GM19239 (cell line): ENCODE data around the gene RHAG.
"Not testable (repeated sequence)": the region's sequence is repeated elsewhere in the genome, so short reads cannot be mapped to it uniquely, and the experiment has no call there.

Experiments
- DNase-seq: peaks from one replicate; pipeline ENCODE4 v3.0.0; 2011; ENCODE audit warnings: low spot score; ENCODE audit not compliant: insufficient read length
- FAIRE-seq: peaks from 2 replicates; lab custom pipeline; 2011; peaks lifted over from hg19 to GRCh38; lab: Jason Lieb, UNC

RHAG gene

DNA sequence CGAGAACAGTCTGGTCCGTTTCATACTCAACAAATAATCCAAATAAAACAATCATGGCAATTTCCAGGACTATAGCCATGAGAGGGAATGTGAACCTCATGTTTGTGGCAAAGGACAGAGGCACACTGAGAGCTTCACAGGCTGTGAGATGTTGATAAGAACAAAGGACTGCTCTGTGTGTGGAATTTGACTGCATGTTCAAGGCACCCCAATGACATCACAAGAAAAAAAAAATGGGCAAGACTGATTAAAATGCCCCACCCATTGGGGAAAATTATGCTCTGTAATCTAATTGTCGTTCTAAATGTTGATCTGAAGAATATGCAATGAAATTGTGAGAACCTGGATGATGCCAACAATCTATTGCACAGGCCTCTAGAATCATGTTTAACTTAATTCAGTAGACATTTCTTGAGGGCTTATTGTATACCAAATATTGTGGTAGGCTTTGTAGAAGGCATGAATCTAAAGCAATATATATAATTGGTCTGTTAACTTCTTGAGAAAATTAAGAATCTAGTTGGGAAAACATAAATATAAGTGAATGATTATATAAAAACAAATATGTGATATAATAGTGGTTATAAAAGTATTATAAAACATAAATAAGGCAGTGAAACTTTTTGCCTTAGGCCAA, at the start of gene RHAG:
Gene RHAG, minus strand, starts transcription at position 127 of the 637 bp plus-strand sequence. Its CDS starts 27 bp downstream, at position 100.
- FAIRE-seq (no peak), DNase-seq (no peak)

GRCh38 chr6:49676671-49677281, 40.1 kb upstream of the RHAG start:
- FAIRE-seq, result no peak
- no peak for DNase-seq

GRCh38 chr6:49675816-49676215, 39.2 kb upstream of the RHAG start:
- FAIRE-seq (no peak), DNase-seq (no peak)

DNA sequence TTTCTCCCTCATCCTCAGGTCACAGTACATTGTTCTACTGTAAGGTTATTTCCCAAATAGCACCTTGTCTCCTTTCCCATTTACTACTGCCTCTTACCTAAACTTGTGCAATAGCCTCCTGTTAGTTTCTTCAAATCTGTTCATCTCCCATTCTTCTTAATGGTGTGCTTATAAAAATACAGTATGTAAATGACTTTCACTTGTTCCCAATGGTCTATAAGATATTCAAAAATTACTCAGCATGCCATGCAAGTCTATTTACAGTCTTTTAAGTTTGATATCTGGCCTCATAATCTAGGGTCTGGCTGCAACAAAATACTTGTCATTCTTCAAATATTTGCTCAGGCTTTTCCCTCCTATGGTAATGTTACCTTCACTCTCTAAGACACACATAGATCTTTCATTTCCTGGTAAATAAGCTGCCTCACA, 31.5 kb upstream of the RHAG start:
- DNase-seq (no peak), FAIRE-seq (no peak)

GRCh38 chr6:49666930-49667757, 30.5 kb upstream of the RHAG start:
- no peak for DNase-seq
- no peak for FAIRE-seq

DNA sequence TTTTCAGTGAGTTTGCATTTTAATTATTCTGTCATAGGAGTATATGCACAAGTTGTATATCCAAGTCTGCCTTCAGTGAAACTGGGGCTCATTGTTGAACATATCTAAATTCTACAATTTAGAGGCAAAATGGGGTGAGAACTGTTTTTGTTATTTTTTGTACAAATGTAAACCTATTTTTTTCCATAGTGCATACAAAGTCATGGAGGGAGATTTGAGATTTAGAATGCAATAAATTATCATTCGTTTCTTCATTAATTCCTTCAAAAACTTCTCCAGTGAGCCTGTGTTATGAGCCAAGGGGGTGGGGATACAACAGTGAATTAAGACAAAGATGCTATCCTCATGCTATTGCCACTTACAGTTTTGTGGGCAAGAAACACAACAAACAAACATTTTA, 29.8 kb upstream of the RHAG start:
- FAIRE-seq, result no peak
- DNase-seq, result no peak

- FAIRE-seq (no peak), DNase-seq (no peak)
Measured at GRCh38 chr6:49664817-49665216, 28.2 kb upstream of the RHAG start.

DNA sequence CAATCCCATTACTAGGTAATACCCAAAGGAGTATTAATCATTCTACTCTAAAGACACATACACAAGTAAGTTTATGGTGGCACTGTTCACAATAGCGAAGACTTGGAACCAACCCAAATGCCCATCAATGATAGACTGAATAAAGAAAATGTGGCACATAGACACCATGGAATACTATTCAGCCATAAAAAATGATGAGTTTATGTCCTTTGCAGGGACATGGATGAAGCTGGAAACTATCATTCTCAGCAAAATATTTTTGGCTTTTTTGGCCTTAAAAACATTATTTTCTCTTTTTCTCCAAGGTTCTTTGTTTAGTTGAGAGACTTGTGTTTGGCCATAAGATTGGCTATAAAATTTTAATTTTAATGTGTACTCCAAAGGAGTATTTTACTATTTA, 27.4 kb upstream of the RHAG start:
- not testable (repeated sequence) for FAIRE-seq, DNase-seq

- DNase-seq (no peak), FAIRE-seq (no peak)
Measured at GRCh38 chr6:49662892-49663261, 26.2 kb upstream of the RHAG start.

- DNase-seq, result no peak
- FAIRE-seq, result no peak
Measured at GRCh38 chr6:49662231-49662891, 25.7 kb upstream of the RHAG start.

- FAIRE-seq (no peak), DNase-seq (no peak)
Measured at GRCh38 chr6:49653942-49654341, 17.3 kb upstream of the RHAG start.

GRCh38 chr6:49653438-49653837, 16.8 kb upstream of the RHAG start:
- DNase-seq (no peak), FAIRE-seq (no peak)

DNA sequence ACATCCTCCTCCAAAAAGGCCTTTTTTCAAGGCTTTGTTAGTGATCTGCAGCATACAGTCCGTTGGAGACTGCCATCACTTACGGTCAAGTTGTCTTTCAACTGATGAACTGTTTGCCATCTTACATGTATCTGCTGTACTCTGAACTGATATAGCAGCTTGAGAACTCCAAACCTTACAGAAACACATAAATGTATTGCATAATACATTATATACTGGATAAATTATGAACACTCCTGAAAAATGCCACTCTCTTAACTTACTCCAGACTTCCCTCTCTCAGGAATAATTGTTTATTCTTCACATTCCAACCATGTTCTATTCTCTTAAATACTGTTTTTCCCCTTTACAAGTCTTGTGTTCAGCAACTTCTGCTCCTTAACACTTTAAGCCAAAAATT, 14.6 kb upstream of the RHAG start:
- FAIRE-seq (no peak), DNase-seq (no peak)

DNA sequence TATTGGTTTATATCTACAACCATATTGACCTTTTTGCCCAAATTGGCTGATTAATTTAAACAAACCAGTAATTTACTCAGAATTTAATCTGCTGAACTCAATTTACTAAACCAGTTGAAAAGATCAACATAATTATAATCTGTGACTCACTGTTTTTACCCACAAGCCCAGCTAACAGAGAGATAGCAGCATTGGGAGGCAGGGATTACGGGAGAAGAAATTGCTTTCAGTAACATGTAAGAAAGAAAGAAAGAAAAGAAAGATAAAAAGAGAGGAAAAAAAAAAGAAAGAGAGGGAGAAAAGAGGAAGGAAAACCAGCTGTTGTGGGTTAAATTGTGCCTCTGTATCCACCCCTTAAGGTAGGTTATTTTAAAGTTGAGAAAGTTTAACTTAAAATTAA, 13.3 kb upstream of the RHAG start:
- FAIRE-seq (no peak), DNase-seq (no peak)

GRCh38 chr6:49648036-49648435, 11.4 kb upstream of the RHAG start:
- no peak for FAIRE-seq
- DNase-seq, result no peak

DNA sequence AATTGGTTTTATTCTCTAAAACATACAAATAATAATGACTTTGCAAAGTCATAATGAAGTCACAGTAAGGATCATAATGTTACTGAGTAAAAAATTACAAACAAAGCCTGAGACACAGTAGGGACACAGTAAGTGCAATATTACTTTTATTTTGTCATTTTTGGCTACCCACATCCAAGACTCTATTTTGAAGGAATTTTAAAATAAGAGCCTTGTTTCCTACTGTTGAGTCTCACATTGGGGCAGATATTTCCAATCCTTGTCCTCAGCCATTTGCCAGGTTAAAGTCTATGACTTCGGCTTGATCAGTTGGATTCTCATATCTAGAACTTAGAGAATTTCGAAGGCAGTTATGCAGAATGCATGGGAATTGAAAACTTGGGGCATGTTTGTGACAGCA, 10.8 kb upstream of the RHAG start:
- no peak for FAIRE-seq
- DNase-seq, result no peak

GRCh38 chr6:49646942-49647341, 10.3 kb upstream of the RHAG start:
- FAIRE-seq (no peak), DNase-seq (no peak)

DNA sequence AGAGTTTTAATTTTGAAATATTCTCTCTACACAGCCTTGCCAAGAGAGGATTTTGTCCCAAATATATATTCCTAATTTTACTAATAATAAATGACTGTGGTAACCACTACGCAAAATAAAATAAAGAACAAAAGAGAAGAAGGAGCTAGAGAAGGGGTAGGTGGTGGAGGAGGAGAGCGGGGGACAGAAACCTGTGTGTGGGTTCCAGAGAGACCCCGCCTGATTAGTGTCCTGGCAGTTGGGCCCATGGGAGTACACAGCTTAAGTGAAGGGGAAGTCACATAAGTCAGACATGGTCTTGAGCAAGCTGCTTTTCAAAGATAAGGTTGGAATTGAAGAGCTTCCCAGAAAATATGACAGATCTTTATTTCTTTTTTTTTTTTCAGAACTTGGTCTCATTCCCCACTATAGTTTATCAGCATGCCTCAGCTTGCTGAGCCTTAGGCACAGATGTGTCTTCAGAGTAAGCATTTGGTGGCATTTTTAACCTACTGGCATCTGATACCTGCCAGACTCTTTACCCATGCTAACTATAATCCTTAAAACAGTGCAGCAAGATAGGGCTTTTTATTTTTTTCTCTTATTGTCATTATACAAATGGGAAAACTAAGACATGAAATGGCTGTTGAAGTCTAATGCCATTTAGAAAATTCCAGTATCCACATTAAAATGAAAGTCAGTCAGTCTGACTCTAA, 9.6 kb upstream of the RHAG start:
- FAIRE-seq (no peak), DNase-seq (no peak)

- no peak for DNase-seq
- FAIRE-seq, result no peak
Measured at GRCh38 chr6:49645139-49645538, 8.5 kb upstream of the RHAG start.

- DNase-seq (no peak), FAIRE-seq (no peak)
Measured at GRCh38 chr6:49639177-49639817, 2.7 kb upstream of the RHAG start.
